Fibroblast of mammary gland (primary cell): ENCODE results near the gene ENPP3.

Source experiments
- DNase-seq: peaks from one replicate; pipeline ENCODE4 v3.0.0-alpha.2; 2010; ENCODE audit warnings: low read depth
- H3K4me3 ChIP-seq: 2 replicates; pipeline ENCODE4 v1.5.1; 2011; ENCODE audit warnings: low read depth, mild to moderate bottlenecking, low read length, moderate library complexity; ENCODE audit not compliant: control insufficient read depth
- CTCF ChIP-seq: conservative IDR thresholded peaks from 2 replicates; pipeline ENCODE4 v1.5.1; 2011; ENCODE audit warnings: low read depth, low read length, inconsistent platforms; ENCODE audit not compliant: control insufficient read depth, insufficient read depth

ENPP3 gene

GRCh38 chr6:131680868-131681267, 43.8 kb downstream of the ENPP3 start:
- no peak for DNase-seq
- H3K4me3 ChIP-seq, result no peak overlapping the region
- no peak for TF ChIP-seq CTCF

GRCh38 chr6:131681585-131681984, 44.5 kb downstream of the ENPP3 start:
- no peak for TF ChIP-seq CTCF
- no peak for DNase-seq
- no peak overlapping the region for H3K4me3 ChIP-seq

DNA sequence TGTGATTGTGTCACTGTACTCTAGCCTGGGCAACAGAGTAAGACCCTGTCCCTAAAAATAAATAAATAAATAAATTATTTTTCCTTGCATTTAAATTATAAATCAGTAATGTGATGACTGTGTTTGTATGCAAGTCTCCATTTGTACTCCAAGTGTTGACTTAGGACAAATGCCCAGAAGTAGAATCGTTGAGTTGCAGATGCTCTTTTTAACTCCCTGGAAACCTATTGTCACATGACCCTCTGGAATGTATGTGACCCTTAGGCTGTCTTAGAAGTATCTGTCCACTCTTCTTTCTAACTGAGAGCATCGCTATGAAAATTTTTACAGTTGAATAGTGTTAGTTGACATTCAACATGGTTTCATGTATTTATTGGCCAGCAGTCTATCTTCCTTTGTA, 45.3 kb downstream of the ENPP3 start:
- no peak overlapping the region for H3K4me3 ChIP-seq
- TF ChIP-seq CTCF, result no peak
- peak; percentile 41 for DNase-seq

GRCh38 chr6:131683479-131683878, 46.4 kb downstream of the ENPP3 start:
- DNase-seq, result no peak
- TF ChIP-seq CTCF, result no peak
- no peak overlapping the region for H3K4me3 ChIP-seq

- no peak for DNase-seq
- no peak for TF ChIP-seq CTCF
- H3K4me3 ChIP-seq, result no peak overlapping the region
These were observed 48.2 kb downstream of the ENPP3 start for GRCh38 chr6:131685266-131685780.

GRCh38 chr6:131687022-131687421, 49.9 kb downstream of the ENPP3 start:
- no peak for TF ChIP-seq CTCF
- H3K4me3 ChIP-seq, result no peak overlapping the region
- peak; percentile 51 for DNase-seq

DNA sequence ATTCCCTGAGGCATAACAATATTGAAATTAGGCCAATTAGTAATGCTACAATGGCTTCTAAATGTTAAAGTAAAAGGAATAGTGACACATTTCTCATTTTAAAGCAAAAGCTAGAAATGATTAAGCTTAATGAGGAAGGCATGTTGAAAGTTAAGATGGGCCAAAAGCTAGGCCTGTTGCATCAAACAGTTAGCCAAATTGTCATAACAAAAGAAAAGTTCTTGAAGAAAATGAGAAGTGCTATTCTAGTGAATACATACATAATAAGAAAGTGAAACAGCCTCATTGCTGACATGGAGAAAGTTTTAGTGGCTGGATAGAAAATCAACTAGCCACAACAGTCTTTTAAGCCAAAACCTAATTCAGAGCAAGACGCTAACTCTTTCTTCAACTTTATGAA, 51.2 kb downstream of the ENPP3 start:
- no peak overlapping the region for H3K4me3 ChIP-seq
- TF ChIP-seq CTCF, result no peak
- peak; percentile 7 for DNase-seq
